ENCODE data around the gene CES2. TPM values are rescaled to one million over a fixed set of nuclear protein-coding genes. Genes with fewer than 3 reads are reported as not detected.

Gene CES2
- total and polyA plus RNA-seq, 7 experiments from 2014 or later: 29.2 to 64.7 (median 46.2) TPM

Other genes starting within 250 kb of the CES2 start
- gene CMTM4, start 238.8 kb upstream of the CES2 start, total RNA-seq: 1 to 10 TPM; 1.5 to 2.5 (median 1.8) TPM
- gene CMTM4, start 238.8 kb upstream of the CES2 start, polyA plus RNA-seq: under 1 TPM; 0.07 to 0.12 TPM
- gene DYNC1LI2, start 183.9 kb upstream of the CES2 start, total RNA-seq: 10 to 100 TPM; 72.3 to 85.7 (median 80.9) TPM
- gene DYNC1LI2, start 183.9 kb upstream of the CES2 start, polyA plus RNA-seq: 10 to 100 TPM; 23.2 to 25.5 TPM
- under 1 TPM in 4 of 5 experiments, not detected in 1; 0.16 to 0.83 (median 0.37) TPM for gene TERB1, start 133.9 kb upstream of the CES2 start, total RNA-seq
- gene TERB1, start 133.9 kb upstream of the CES2 start, polyA plus RNA-seq: not detected
- 10 to 100 TPM; 62.3 to 96.6 (median 90.7) TPM for gene NAE1, start 104.5 kb upstream of the CES2 start, total RNA-seq
- 100 to 1,000 TPM; 103 TPM for gene NAE1, start 104.5 kb upstream of the CES2 start, polyA plus RNA-seq
- gene CA7, start 91.1 kb upstream of the CES2 start, total RNA-seq: not detected
- not detected for gene CA7, start 91.1 kb upstream of the CES2 start, polyA plus RNA-seq
- gene PDP2, start 55.0 kb upstream of the CES2 start, total RNA-seq: 10 to 100 TPM in 3 of 5 experiments, 1 to 10 TPM in 2; 4.5 to 24.0 (median 15.9) TPM
- 1 to 10 TPM; 1.6 to 2.6 TPM for gene PDP2, start 55.0 kb upstream of the CES2 start, polyA plus RNA-seq
- not detected for gene CDH16, start 16.6 kb upstream of the CES2 start, total RNA-seq
- gene CDH16, start 16.6 kb upstream of the CES2 start, polyA plus RNA-seq: not detected
- 1 to 10 TPM in 1 of 5 experiments, under 1 TPM in 4; 0.24 to 1.6 (median 0.88) TPM for gene RRAD, start 10.0 kb upstream of the CES2 start, total RNA-seq
- gene RRAD, start 10.0 kb upstream of the CES2 start, polyA plus RNA-seq: not detected
- 100 to 1,000 TPM in 1 of 5 experiments, 10 to 100 TPM in 4; 47.0 to 116 (median 58.5) TPM for gene CIAO2B, start 1.1 kb upstream of the CES2 start, total RNA-seq
- 10 to 100 TPM; 89.0 to 93.4 TPM for gene CIAO2B, start 1.1 kb upstream of the CES2 start, polyA plus RNA-seq
- 10 to 100 TPM in 1 of 5 experiments, under 1 TPM in 3, not detected in 1; 0.32 to 11.5 (median 0.77) TPM for gene CES3, start 25.8 kb downstream of the CES2 start, total RNA-seq
- not detected for gene CES3, start 25.8 kb downstream of the CES2 start, polyA plus RNA-seq
- 10 to 100 TPM; 17.2 to 53.8 (median 20.8) TPM for gene CES4A, start 53.1 kb downstream of the CES2 start, total RNA-seq
- 1 to 10 TPM; 5.1 to 7.6 TPM for gene CES4A, start 53.1 kb downstream of the CES2 start, polyA plus RNA-seq
- gene CBFB, start 93.6 kb downstream of the CES2 start, total RNA-seq: 100 to 1,000 TPM in 1 of 5 experiments, 10 to 100 TPM in 4; 75.4 to 223 (median 94.4) TPM
- 10 to 100 TPM; 53.2 to 56.3 TPM for gene CBFB, start 93.6 kb downstream of the CES2 start, polyA plus RNA-seq
- 10 to 100 TPM; 17.8 to 29.6 (median 21.2) TPM for gene PHAF1, start 174.4 kb downstream of the CES2 start, total RNA-seq
- gene PHAF1, start 174.4 kb downstream of the CES2 start, polyA plus RNA-seq: 10 to 100 TPM in 1 of 2 donors, 1 to 10 TPM in 1; 8.9 to 21.4 TPM
- gene B3GNT9, start 215.5 kb downstream of the CES2 start, total RNA-seq: 10 to 100 TPM in 1 of 5 experiments, 1 to 10 TPM in 4; 1.9 to 13.2 (median 2.7) TPM
- gene B3GNT9, start 215.5 kb downstream of the CES2 start, polyA plus RNA-seq: 1 to 10 TPM in 1 of 2 donors, under 1 TPM in 1; 0.78 to 2.4 TPM
- 10 to 100 TPM; 47.0 to 92.8 (median 52.8) TPM for gene TRADD, start 224.4 kb downstream of the CES2 start, total RNA-seq
- 10 to 100 TPM; 69.8 to 71.1 TPM for gene TRADD, start 224.4 kb downstream of the CES2 start, polyA plus RNA-seq
- 10 to 100 TPM in 2 of 5 experiments, 1 to 10 TPM in 3; 8.7 to 84.7 (median 9.7) TPM for gene FBXL8, start 224.4 kb downstream of the CES2 start, total RNA-seq
- gene FBXL8, start 224.4 kb downstream of the CES2 start, polyA plus RNA-seq: 1 to 10 TPM; 5.2 to 7.8 TPM
- gene HSF4, start 229.2 kb downstream of the CES2 start, total RNA-seq: 100 to 1,000 TPM in 1 of 5 experiments, 10 to 100 TPM in 2, 1 to 10 TPM in 2; 9.9 to 150 (median 15.5) TPM
- gene HSF4, start 229.2 kb downstream of the CES2 start, polyA plus RNA-seq: not detected
- gene NOL3, start 235.0 kb downstream of the CES2 start, total RNA-seq: 10 to 100 TPM in 1 of 5 experiments, 1 to 10 TPM in 3, under 1 TPM in 1; 0.89 to 66.0 (median 1.8) TPM
- gene NOL3, start 235.0 kb downstream of the CES2 start, polyA plus RNA-seq: not detected
- gene MATCAP1, start 248.4 kb downstream of the CES2 start, total RNA-seq: 10 to 100 TPM in 3 of 5 experiments, 1 to 10 TPM in 2; 4.3 to 88.1 (median 11.0) TPM
- under 1 TPM; 0.48 to 0.78 TPM for gene MATCAP1, start 248.4 kb downstream of the CES2 start, polyA plus RNA-seq